GM18507 (cell line): ENCODE data around the gene TPT1.
"Not testable (repeated sequence)": the region's sequence is repeated elsewhere in the genome, so short reads cannot be mapped to it uniquely, and the experiment has no call there.

ENCODE experiments used
- DNase-seq: peaks from one replicate; pipeline ENCODE4 v3.0.0; 2011; ENCODE audit warnings: low read depth; ENCODE audit not compliant: insufficient read length; ENCODE audit errors: extremely low spot score
- FAIRE-seq: peaks from 2 replicates; lab custom pipeline; 2011; peaks lifted over from hg19 to GRCh38; lab: Jason Lieb, UNC

TPT1 gene

DNA sequence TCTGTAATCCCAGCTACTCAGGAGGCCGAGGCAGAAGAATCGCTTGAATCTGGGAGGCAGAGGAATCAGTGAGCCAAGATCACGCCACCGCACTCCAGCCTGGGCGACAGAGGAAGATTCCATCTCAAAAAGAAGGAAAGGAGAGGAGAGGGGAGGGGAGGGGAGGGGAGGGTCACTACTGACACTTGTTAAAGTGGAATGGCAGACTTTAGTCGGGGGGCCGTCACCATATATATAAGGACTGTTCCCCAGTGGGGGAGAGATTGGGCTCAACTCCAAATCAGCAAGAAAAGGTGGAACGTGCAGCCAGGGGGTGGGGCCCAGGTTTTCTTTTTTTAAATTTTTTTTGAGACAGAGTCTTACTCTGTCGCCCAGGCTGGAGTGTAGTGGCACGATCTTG, 26.2 kb downstream of the TPT1 start:
- FAIRE-seq, result no peak

GRCh38 chr13:45310341-45311131, 30.4 kb downstream of the TPT1 start:
- FAIRE-seq (peak; percentile 45), DNase-seq (no peak)

More for the DNA sequence above, 26.2 kb downstream of the TPT1 start:
- no peak for DNase-seq

DNA sequence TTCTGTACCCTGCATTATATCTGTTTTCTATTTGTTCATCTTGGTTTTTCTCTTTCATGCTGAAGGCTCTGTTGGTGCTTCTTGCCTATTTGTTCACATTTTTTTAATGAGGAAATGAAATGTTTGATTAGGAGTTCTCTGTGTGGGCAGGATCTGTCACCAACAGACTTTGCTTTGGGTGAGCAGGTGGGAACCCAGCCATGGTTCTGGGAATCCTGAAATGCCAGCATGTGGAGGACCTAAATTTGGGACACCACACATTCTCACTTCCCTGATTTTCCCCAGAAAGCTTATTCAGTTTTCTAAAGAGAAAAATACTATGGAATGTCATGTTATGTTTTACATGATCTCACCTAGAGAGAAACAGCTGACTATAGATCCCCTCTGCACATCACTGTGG, 34.0 kb downstream of the TPT1 start:
- FAIRE-seq (no peak), DNase-seq (no peak)

GRCh38 chr13:45305079-45305478, 35.9 kb downstream of the TPT1 start:
- no peak for DNase-seq
- FAIRE-seq, result no peak

DNA sequence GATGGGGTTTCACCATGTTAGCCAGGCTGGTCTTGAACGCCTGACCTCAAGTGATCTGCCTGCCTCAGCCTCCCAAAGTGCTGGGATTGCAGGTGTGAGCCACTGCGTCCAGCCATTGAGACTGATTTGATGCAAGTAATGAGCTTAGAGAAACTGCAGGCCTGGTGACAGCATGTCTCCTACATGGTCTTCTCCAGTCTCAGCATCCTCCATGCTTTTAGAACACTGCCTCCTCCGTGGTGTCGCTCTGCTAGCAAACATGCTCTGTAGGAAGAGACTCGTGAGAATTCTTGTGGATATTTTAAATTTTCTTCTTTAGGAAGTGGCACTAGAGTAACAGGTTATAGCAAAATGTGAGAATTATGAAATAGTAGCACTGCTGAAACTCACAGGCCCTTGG, 37.1 kb downstream of the TPT1 start:
- DNase-seq (no peak), FAIRE-seq (no peak)

GRCh38 chr13:45303026-45303425, 38.0 kb downstream of the TPT1 start:
- no peak for FAIRE-seq

GRCh38 chr13:45302507-45302906, 38.5 kb downstream of the TPT1 start:
- no peak for DNase-seq
- no peak for FAIRE-seq

More at GRCh38 chr13:45303026-45303425, 38.0 kb downstream of the TPT1 start:
- no peak for DNase-seq

DNA sequence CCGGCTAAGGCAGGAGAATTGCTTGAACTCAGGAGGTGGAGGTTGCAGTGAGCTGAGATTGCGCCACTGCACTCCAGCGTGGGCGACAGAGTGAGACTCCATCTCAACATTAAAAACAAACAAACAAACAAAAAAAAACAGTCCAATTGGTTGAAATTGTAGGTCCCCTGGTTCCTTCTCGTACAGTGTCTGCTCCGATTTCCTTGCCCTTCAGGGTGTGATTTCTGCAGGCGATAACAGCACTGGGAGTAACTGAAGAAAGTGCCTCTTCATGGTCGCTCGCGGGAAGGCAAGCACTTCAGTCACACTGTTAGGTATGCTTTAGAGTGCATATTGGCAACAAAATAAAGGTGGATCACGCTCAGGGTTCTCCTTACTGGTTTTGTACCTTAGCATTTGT, 39.7 kb downstream of the TPT1 start:
- DNase-seq, result no peak
- FAIRE-seq, result no peak

DNA sequence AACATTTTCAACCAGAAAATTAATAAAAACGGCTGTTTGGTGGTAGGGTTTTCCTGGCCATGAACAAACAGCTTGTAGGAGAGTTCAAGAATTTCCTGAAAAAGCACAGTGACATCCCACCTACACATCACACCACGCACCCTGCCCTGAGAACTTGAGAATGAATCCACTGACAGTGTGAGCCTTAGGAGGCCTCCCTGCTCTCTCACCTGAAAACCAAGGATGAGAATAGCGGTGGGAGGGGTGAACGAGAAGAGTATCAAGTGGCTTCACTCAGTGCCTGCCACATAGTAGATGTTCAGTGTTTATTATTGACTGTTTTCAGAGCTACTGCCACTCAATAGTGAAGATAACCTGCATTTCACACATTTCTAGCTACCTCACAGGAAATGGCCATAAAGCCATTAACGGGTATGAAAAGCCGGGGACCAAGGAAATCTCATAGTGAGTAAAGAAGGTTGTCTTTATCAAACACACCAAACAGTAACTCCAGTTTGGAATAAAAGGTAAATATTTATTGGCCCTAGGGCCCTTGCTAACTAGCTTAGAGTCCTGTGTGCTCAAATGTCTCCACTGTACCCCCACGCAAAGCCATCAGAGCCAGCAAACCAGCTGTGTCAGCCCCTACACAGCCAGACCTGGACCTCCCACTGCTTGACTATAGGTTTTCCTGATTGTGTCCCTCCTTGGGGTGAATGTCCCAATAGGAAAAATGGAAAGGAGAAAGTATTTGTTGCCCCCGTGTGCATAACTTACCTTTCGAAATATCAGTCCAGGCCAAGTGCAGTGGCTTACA, 40.6 kb downstream of the TPT1 start:
- DNase-seq, result no peak
- FAIRE-seq, result no peak

DNA sequence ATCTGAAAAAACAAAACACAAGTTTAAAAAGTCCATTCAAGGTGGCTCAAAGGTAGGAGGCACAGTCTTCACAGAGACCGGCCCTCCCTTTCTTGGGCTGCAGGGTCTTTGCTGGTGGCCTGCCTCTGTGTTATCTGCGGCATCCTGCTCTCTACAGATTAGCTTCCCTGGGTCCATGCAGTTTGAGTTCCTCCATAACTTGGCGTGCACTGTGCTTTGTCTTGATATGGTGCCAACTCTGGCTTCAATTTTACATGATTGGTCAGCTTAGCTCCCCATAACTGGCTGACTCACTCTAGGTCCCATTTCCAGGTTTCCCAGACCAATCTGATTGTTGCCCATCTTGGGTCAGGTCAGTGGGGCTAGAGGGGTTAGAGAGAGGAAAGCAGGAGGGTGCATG, 41.8 kb downstream of the TPT1 start:
- DNase-seq, result no peak

DNA sequence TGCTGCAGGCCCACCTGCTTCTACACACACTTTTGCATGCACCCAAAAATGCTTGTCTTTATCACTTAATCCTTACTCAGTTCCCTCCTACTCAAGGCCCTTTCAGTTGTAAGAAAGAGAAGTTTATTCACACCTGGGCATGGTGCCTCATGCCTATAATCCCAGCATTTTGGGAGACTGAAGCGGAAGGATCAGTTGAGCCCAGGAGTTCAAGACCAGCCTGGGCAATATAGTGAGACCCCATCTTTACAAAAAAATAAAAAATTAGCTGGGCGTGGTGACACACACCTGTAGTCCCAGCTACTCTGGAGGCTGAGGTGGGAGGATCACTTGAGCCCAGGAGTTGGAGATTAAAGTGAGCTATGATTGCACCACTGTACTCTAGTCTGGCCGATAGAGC, 42.4 kb downstream of the TPT1 start:
- not testable (repeated sequence) for FAIRE-seq, DNase-seq

More for the DNA sequence above, 41.8 kb downstream of the TPT1 start:
- FAIRE-seq, result no peak

GRCh38 chr13:45298206-45298505, 42.8 kb downstream of the TPT1 start:
- no peak for FAIRE-seq
- DNase-seq, result no peak

GRCh38 chr13:45297456-45298205, 43.4 kb downstream of the TPT1 start:
- FAIRE-seq (no peak), DNase-seq (no peak)

GRCh38 chr13:45296259-45296658, 44.7 kb downstream of the TPT1 start:
- FAIRE-seq, result no peak

DNA sequence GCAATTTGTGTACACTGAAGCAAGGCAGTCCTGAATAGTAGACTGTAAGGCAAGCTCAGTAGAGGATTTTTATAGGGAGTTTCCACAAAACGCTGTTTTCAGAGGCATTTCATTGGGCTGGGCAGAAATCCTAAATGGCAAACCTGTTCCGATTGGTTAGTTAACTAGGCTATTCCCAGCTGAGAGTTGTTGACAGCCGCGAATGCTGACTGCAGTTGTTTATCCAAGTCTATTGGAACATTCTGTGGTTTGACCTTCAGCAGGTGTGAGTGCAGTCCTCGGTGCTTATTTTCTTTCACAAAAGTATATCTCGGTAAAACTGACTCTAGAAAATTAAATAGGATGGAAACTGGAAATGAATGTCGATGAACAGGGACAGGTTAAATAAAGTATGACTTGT, 45.4 kb downstream of the TPT1 start:
- DNase-seq, result no peak
- no peak for FAIRE-seq

More at GRCh38 chr13:45296259-45296658, 44.7 kb downstream of the TPT1 start:
- DNase-seq, result no peak

GRCh38 chr13:45292176-45292575, 48.8 kb downstream of the TPT1 start:
- no peak for FAIRE-seq
- DNase-seq, result no peak

DNA sequence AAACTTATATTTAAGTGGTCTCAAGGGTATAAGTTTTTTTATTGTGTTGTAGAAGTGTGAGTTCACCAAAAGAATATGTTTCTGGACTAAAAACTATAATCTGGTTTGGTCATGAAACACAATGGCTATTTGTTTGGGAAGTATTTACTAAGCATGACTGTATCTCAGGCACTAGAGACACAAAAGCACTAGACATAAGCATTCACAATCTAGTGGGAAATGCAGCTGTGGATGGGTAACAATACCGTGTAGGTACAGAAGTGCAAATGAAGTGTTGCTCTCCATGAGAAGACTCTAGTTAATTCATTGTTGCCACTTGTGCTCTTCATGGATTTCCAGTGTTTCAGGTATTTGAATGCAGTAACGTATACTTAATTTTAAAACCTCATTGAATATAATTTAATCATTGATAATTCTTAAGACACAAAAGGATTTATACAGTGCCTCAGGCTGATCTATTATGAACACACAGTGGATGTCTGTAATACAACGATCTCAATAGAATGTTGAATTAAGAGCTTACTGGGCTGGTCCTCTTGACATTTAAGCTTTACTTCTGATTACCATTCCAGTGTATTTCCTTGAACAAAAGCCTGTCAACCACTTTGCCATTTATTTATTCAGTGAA, 50.9 kb downstream of the TPT1 start:
- DNase-seq, result no peak
- no peak for FAIRE-seq
